Aortic smooth muscle cell (primary cell): ENCODE results near the gene PARP16. TPM values are rescaled to one million over a fixed set of nuclear protein-coding genes. Genes with fewer than 3 reads are reported as not detected.

Experiments used
- total RNA-seq: library from RNA; depleted of rRNA; stranded (reverse); fragments of >200 nt; gene quantifications from 2 replicates; pipeline ENCODE4 v1.2.3, GENCODE V29; 2014

PARP16 gene, protein sequence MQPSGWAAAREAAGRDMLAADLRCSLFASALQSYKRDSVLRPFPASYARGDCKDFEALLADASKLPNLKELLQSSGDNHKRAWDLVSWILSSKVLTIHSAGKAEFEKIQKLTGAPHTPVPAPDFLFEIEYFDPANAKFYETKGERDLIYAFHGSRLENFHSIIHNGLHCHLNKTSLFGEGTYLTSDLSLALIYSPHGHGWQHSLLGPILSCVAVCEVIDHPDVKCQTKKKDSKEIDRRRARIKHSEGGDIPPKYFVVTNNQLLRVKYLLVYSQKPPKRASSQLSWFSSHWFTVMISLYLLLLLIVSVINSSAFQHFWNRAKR
- 1.2 and 1.9 TPM in 2 replicates for total RNA-seq

DNA sequence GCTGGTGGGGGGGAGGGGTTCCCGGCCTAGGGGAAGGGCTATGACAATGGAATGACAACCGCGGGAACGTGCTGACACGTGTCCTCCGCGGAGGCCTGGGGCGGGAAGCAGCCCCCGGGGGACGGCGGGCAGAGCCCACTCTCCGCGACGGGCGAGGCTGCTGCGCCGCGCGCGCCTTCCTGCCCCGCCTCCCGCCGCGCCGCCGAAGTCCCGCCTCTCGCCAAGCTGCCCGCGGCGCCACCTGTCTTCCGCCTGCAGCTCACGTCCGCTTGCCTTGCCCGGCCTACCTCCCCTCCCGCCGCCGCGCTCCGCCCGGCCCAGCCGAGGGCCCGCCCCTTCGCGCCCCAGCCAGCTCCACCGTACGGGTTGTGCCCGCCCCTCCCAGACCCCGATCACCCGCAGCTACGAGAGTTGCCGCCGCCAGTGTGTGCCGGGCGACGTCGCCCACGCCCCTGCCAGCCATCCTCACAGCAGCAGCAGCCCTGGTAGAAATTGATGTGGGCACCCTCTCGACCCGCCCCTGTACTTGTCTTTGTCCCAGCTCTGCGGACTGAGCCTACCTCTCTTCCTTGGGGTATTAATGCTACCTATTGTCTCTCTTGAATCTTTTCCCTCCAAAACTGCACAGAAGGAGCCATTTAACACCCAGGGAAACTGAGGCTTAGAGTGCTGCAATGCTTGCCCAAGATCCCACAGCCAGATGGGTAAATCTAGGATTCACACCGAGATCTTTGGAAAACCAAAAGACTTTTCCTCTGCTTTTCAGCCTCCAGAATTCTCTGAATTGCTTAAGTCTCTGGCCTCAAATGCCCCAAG is at the start of gene PARP16:
TSS of gene PARP16 (minus strand) at position 180 of the 816 bp plus-strand sequence. CDS start 457 bp downstream, outside the sequence.

DNA sequence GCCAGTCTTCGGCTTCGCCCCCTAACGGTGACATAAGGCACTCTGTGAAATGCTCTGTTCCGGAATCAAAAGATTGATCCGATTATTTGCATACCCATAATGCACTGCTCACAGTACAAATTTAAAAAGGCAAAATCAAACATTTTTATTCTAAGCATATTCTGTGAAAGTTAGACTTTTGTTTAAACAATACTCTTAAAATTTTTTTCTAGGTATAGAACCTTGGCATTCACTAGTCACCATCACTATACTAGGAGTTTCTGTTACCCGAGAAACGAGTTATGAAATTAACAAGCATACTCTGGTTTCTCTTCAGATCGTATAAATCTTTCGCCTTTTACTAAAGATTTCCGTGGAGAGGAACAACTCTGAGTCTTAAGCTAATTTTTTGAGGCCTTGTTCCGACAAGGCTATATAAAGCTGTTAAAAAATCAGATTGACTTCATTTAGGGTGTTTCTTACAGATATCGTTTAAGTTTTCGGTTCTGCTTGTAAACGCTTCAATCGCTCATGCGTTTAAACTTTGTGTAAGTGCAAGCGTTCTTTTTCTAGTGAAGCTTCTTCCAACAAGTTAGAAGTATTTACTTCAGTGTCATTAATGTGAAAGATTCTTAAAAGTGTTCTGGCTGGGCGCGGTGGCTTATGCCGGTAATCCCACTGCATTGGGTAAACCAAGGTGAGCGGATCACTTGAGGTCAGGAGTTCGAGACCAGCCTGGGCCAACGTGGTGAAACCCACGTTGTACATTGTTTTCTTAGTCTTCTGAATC is 17.9 kb upstream of the PARP16 start, which contains the start of gene RNU5B-1:
TSS of gene RNU5B-1 (plus strand) at position 297 of the 769 bp plus-strand sequence.

DNA sequence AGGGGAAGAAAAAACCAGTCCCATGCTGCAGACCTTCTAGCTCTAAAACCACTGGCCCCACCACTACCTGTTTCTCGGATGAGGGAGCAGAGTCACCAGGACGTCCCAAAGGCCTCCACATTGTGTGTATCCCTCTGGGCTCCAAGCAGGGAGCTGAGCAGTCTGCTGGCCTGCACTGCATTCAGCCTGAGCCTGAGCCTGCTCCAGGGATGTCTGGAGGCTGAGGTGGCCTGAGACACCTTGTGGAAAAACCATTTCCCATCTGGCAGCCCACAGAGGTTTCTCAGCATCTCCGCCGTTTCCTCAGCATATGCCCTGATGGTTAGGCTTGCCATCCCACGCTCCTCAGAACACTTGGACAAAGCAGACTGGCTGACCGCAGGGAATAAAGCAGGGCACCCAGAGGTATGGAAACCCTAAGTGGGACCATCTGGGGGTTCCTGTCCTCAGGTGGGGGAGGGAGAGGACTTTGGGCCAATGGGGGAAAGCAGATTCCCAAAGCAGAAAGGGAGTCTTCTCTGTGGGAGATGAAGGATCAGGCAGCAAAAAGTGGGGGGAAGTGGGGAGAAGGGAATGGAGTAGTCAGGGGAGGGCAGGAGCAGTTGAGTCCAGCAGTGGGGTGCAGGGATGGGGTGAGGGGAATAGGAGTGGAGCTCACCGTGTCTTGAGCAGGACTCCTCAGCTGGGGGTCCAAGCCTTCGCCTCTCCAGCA is 75.8 kb downstream of the PARP16 start, which contains the start of gene CILP:
TSS of gene CILP (minus strand) at position 704 of the 712 bp plus-strand sequence. CDS start 1,718 bp downstream, outside the sequence.

Other genes starting within 250 kb of the PARP16 start
- not detected in 2 replicates for gene SLC51B, start 241.5 kb downstream of the PARP16 start, total RNA-seq
- gene RASL12, start 218.9 kb downstream of the PARP16 start, total RNA-seq = 0.06 TPM in 1 of 2 replicates, not detected in the other
- not detected in 2 replicates for gene KBTBD13, start 210.1 kb downstream of the PARP16 start, total RNA-seq
- 1.2 TPM in 2 replicates for gene UBAP1L, start 171.7 kb downstream of the PARP16 start, total RNA-seq
- gene PDCD7, start 153.1 kb downstream of the PARP16 start, total RNA-seq = 12.0 and 12.3 TPM in 2 replicates
- 37.7 and 47.5 TPM in 2 replicates for gene CLPX, start 101.5 kb downstream of the PARP16 start, total RNA-seq
- gene CILP, start 75.4 kb downstream of the PARP16 start, total RNA-seq = not detected in 2 replicates
- gene RNU5A-1, start 9.2 kb upstream of the PARP16 start, total RNA-seq = not detected in 2 replicates
- not detected in 2 replicates for gene RNU5B-1, start 17.8 kb upstream of the PARP16 start, total RNA-seq
- gene IGDCC3, start 91.1 kb upstream of the PARP16 start, total RNA-seq = not detected in 2 replicates
- gene IGDCC4, start 136.1 kb upstream of the PARP16 start, total RNA-seq = 0.06 and 0.13 TPM in 2 replicates
- 46.3 and 54.7 TPM in 2 replicates for gene DPP8, start 230.8 kb upstream of the PARP16 start, total RNA-seq
- gene HACD3, start 243.6 kb upstream of the PARP16 start, total RNA-seq = 71.7 and 91.0 TPM in 2 replicates